Measurements from ENCODE around the gene TTLL6.
"Not testable (repeated sequence)": the region's sequence is repeated elsewhere in the genome, so short reads cannot be mapped to it uniquely, and the experiment has no call there.

TTLL6 gene

GRCh38 chr17:48799069-48799723 lies 17.8 kb downstream of the TTLL6 start:
- no peaks in the 10 kb centered on the region for H3K9me3 ChIP-seq (ENCODE audit: insufficient read depth, low read depth, low read length)
- no peaks in the 10 kb centered on the region for H3K27me3 ChIP-seq (ENCODE audit: insufficient read depth, low read length, poor library complexity, severe bottlenecking)
- no peak overlapping the region for H3K4me2 ChIP-seq (ENCODE audit: low read depth, low read length, poor library complexity, severe bottlenecking)
- H3K9ac ChIP-seq (ENCODE audit: low read depth, low read length, poor library complexity, severe bottlenecking) = no peak overlapping the region
- TF ChIP-seq EZH2phosphoT487 (IDR thresholded peaks at IDR 0.05; ENCODE audit: borderline replicate concordance) (no peak), CTCF (conservative IDR thresholded peaks at IDR 0.05; ENCODE audit: low read length) (no peak)
- H4K20me1 ChIP-seq (ENCODE audit: insufficient read depth, low read length, poor library complexity, severe bottlenecking) = no peaks in the 10 kb centered on the region
- peaks cover 6% of the 10 kb centered on the region for H3K4me1 ChIP-seq (ENCODE audit: insufficient read depth, low read length, poor library complexity, severe bottlenecking)
- no peaks in the 10 kb centered on the region for H3K79me2 ChIP-seq (ENCODE audit: insufficient read depth, low read length)
- no peak overlapping the region for H2AFZ ChIP-seq (ENCODE audit: low read length)
- H3K4me3 ChIP-seq (ENCODE audit: low read length, poor library complexity, severe bottlenecking) = no peak overlapping the region
- no peaks in the 10 kb centered on the region for H3K36me3 ChIP-seq (ENCODE audit: insufficient read depth, low read length)
- H3F3A ChIP-seq (ENCODE audit: low read depth) = no peaks in the 10 kb centered on the region
- H3K9me2 ChIP-seq (replicated peaks; ENCODE audit: low read depth, low read length) = no peaks in the 10 kb centered on the region

GRCh38 chr17:48796163-48796522 lies 20.9 kb downstream of the TTLL6 start:
- not testable (repeated sequence) for H3K4me2 ChIP-seq (ENCODE audit: low read depth, low read length, poor library complexity, severe bottlenecking); H3K4me3 ChIP-seq (ENCODE audit: low read length, poor library complexity, severe bottlenecking); H3K9ac ChIP-seq (ENCODE audit: low read depth, low read length, poor library complexity, severe bottlenecking); H3K9me3 ChIP-seq (ENCODE audit: insufficient read depth, low read depth, low read length); H3K27me3 ChIP-seq (ENCODE audit: insufficient read depth, low read length, poor library complexity, severe bottlenecking); H2AFZ ChIP-seq (ENCODE audit: low read length); H3K79me2 ChIP-seq (ENCODE audit: insufficient read depth, low read length); H3F3A ChIP-seq (ENCODE audit: low read depth); H3K36me3 ChIP-seq (ENCODE audit: insufficient read depth, low read length); H4K20me1 ChIP-seq (ENCODE audit: insufficient read depth, low read length, poor library complexity, severe bottlenecking); H3K9me2 ChIP-seq (replicated peaks; ENCODE audit: low read depth, low read length); H3K4me1 ChIP-seq (ENCODE audit: insufficient read depth, low read length, poor library complexity, severe bottlenecking)

GRCh38 chr17:48795444-48796162 lies 21.4 kb downstream of the TTLL6 start:
- Histone ChIP-seq H4K20me1 (ENCODE audit: insufficient read depth, low read length, poor library complexity, severe bottlenecking) (no peaks in the 10 kb centered on the region), H3K4me3 (ENCODE audit: low read length, poor library complexity, severe bottlenecking) (no peak overlapping the region), H2AFZ (ENCODE audit: low read length) (no peak overlapping the region), H3K27me3 (ENCODE audit: insufficient read depth, low read length, poor library complexity, severe bottlenecking) (no peaks in the 10 kb centered on the region), H3K9ac (ENCODE audit: low read depth, low read length, poor library complexity, severe bottlenecking) (no peak overlapping the region), H3K9me2 (replicated peaks; ENCODE audit: low read depth, low read length) (no peaks in the 10 kb centered on the region), H3K36me3 (ENCODE audit: insufficient read depth, low read length) (no peaks in the 10 kb centered on the region), H3K9me3 (ENCODE audit: insufficient read depth, low read depth, low read length) (no peaks in the 10 kb centered on the region), H3K4me1 (ENCODE audit: insufficient read depth, low read length, poor library complexity, severe bottlenecking) (peaks cover 6% of the 10 kb centered on the region), H3K4me2 (ENCODE audit: low read depth, low read length, poor library complexity, severe bottlenecking) (no peak overlapping the region), H3F3A (ENCODE audit: low read depth) (no peaks in the 10 kb centered on the region), H3K79me2 (ENCODE audit: insufficient read depth, low read length) (no peaks in the 10 kb centered on the region)
- TF ChIP-seq CTCF (conservative IDR thresholded peaks at IDR 0.05; ENCODE audit: low read length) (no peak), EZH2phosphoT487 (IDR thresholded peaks at IDR 0.05; ENCODE audit: borderline replicate concordance) (no peak)

Data from Loucy (cell line).